COLO668 (cell line): ENCODE measurements around the gene PRKN.
A peak's percentile ranks its signal among the peaks of the same experiment; 100 is the strongest.

Source experiments
- DNase-seq: peaks from one replicate; lab custom pipeline; 2025; ENCODE audit not compliant: unreplicated experiment; lab: John Stamatoyannopoulos, UW

The PRKN gene

DNA sequence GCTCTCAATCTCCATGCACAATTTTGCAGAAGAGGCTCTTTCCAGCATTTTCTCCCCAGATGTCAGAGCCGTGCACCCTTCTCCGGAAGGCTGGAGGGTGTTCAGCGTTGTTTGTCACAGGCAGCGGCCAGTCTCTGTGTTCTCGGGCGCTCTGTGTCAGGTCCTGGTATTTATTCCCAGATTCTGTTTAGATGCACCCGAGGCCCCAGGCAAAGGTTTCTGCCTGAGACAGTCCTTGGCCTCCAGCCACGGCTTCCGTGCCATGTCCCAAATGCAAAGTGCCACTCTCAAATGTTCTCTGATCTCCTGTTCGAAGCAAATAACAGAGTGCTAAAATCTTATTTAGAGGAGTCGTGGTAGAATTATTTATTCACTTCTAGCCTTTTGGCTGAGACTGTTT, 1313.4 kb downstream of the PRKN start:
- no peak for DNase-seq

- DNase-seq, result no peak
Observed at GRCh38 chr6:161413355-161413771, 1314.2 kb downstream of the PRKN start.

DNA sequence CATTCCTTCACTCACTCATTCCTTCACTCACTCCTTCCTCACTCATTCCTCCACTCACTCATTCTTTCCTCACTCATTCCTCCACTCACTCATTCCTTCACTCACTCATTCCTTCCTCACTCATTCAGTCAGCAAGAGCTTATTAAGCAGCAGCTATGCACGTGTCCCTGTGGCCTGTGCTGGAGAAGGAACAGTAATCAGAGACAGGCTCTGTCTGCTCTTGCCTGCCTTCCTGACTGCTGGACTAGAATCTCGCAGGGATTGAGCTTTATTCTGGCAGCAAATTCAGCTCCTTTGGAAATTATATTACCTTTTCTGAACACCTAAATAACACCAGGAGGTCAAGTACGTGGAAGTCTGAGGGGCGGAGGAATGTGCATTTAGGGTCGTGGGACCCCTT, 1314.8 kb downstream of the PRKN start:
- DNase-seq, result no peak

DNA sequence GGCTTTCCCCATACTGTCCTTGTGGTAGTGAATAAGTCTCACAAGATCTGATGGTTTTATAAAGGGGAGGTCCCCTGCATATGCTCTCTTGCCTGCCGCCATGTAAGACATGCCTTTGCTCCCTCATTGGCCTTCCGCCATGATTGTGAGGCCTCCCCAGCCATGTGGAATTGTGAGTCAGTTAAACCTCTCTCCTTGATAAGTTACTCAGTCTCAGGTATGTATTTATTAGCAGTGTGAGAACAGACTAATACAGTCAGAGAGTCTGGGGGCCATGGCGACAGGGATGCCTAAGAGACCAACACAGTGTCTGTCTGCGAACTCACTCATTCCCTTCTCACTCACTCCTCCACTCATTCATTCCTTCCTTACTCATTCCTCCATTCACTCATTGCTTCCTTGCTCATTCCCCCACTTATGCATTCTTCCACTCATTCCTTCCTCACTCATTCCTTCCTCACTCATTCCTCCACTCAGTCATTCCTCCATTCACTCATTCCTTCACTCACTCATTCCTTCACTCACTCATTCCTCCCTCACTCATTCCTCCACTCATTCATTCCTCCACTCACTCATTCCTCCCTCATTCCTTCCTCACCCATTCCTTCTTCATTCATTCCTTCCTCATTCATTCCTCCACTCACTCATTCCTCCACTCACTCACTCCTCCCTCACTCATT, 1316.2 kb downstream of the PRKN start:
- no peak for DNase-seq

DNA sequence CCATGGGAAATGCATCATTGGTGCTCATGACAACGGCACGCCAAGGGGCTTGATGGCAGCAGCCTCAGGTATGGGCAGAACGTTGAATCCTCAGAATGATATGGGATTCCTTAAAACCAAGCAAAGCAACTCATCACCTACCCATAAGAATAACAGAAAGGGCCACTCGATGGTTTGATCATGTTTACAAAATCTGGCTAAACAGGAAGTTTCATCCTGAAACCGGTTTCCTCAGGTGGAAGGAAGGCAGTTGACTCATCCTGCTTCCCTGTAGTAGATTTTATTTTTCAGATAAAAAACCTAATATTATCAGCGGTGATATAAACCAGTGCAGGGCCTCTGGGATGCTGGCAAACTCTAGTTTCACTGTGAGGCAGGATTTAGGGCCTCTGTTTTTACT, 1316.8 kb downstream of the PRKN start:
- no peak for DNase-seq

DNA sequence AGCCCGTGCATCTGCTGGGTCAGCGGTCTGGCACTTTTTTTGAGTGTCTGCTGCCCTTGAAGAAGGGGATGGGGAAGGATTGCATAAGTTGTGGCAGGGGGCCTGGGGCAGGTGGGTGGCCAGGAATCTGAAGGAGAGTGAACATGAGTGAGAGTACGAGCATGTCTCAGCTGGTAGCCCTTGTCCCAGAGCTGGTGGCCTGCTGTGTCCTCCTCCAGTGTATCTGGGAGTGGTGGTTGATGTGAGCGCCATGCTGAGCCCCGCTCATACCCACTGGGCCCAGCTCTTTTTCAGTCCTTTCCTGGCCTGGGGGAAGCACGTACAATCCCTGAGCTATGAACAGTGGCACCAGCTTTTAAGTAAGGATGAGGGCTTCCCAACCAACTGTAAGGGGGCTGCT, 1317.5 kb downstream of the PRKN start:
- no peak for DNase-seq

DNA sequence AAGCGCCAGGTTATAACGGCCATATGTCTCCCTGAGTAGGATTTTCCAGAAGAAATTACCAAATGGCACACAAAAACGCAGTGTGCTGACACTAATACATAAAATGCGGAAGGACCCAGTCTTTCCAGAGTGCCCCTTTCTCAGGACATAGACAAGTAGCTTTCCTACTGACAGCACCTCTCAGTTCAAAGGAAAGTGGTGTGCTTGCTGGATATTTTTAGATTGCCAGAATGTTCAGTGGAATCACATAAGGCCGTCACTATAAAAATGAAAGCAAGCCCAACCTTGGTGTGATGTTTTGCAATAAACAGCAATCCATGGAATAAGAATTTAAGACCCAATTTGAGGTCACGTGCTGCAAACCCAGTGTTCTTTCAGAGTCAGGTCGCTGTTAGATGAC, 1318.2 kb downstream of the PRKN start:
- DNase-seq, result no peak

GRCh38 chr6:161408041-161408440, 1319.5 kb downstream of the PRKN start:
- no peak for DNase-seq

DNA sequence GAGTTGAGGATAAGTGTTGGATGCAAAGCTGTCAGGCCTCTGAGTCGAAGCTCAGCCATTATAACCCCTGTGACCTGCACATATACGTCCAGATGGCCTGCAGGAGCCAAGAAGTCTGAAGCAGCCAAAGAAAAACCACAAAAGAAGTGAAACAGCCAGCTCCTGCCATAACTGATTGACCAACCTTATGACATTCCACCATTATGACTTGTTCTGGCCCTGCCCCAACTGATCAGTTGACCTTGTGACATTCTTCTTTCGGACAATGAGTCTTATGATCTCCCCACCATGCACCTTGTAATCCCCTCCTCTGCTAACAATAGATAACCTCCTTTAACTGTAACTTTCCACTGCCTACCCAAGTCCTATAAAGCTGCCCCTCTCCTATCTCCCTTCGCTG, 1320.0 kb downstream of the PRKN start:
- DNase-seq, result no peak

- no peak for DNase-seq
Observed at GRCh38 chr6:161407115-161407514, 1320.5 kb downstream of the PRKN start.

DNA sequence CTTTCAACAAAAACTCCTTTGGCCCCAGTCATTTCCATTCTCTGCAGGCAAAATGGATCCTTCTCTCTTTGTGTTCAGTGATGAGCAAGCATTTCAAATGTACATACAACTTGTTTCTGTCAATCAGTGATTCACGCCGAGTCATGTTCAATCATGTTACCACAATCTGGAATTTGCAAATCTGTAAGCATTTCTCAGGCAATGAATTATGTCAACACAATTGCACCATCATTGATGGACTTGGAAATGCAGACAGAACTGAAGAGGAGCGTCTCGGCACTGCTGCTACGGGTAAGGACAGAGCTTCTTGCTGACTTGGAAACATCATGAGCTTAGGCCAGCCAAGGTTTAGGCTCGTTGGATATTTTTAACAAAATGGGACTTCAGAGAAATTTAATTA, 1320.9 kb downstream of the PRKN start:
- no peak for DNase-seq

- DNase-seq, result no peak
Observed at GRCh38 chr6:161405418-161405817, 1322.1 kb downstream of the PRKN start.

DNA sequence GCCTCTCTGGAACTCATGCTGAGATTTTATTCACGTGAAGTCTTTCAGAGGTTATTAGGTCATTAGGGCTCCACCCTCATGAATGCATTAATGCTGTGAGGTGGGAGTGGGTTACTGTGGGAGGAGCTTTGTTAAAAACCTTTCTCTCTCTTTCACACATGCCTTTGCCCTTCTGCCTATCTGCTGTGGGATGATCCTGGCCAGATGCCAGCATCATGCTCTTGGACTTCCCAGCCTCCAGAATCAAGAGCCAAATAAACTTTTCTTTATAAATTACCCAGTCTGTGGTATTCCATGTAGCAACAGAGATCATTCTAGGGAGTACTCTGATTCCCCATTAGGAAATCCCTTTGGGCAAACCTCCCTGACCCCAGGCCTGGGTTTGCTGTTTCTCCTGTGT, 1323.8 kb downstream of the PRKN start:
- no peak for DNase-seq

- DNase-seq, result no peak
Observed at GRCh38 chr6:161401587-161402309, 1325.8 kb downstream of the PRKN start.

- no peak for DNase-seq
Observed at GRCh38 chr6:161400671-161401070, 1326.9 kb downstream of the PRKN start.

- no peak for DNase-seq
Observed at GRCh38 chr6:161396539-161396938, 1331.0 kb downstream of the PRKN start.

DNA sequence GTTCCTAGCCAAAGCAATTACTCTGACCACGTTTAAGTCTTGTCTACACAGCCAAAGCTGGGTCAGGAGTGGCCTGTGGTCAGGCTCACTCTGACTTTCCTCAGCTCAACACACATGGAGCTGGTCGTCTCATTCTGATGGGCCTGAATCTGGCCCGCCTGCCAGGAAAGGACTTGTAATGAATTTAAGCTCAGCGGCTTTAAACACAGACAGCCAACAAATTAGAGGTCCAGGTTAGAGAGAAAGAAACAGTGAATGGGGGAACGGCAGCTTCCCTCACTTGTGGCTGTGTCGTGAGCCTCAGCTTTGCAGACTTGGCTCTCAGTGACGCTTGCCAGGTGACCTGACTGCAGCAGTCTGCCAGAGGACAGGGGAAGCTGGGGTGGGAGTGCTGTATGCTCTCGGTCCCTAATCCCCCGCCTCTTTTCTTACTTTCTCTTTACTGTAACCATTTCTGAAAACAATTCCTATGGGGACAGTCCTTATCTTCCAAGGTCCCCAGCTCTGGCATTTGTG, 1331.8 kb downstream of the PRKN start:
- no peak for DNase-seq

- DNase-seq, result no peak
Observed at GRCh38 chr6:161394437-161394836, 1333.1 kb downstream of the PRKN start.

GRCh38 chr6:161393839-161394364, 1333.7 kb downstream of the PRKN start:
- DNase-seq, result peak; percentile 6

GRCh38 chr6:161393292-161393691, 1334.3 kb downstream of the PRKN start:
- DNase-seq, result no peak

- DNase-seq, result no peak
Observed at GRCh38 chr6:161389756-161390155, 1337.8 kb downstream of the PRKN start.

- no peak for DNase-seq
Observed at GRCh38 chr6:161383951-161384350, 1343.6 kb downstream of the PRKN start.
